DMS114 treated with DMSO at 0.1 percent for 48 hours (cell line): ENCODE measurements around the gene AS3MT.
"Not testable (repeated sequence)": the region's sequence is repeated elsewhere in the genome, so short reads cannot be mapped to it uniquely, and the experiment has no call there.

Experiments used
- DNase-seq: peaks from one replicate; lab custom pipeline; 2025; ENCODE audit not compliant: unreplicated experiment; lab: John Stamatoyannopoulos, UW

AS3MT gene

GRCh38 chr10:102855731-102856436, 13.4 kb upstream of the AS3MT start:
- DNase-seq = not testable (repeated sequence)

GRCh38 chr10:102856758-102857424, 12.4 kb upstream of the AS3MT start:
- DNase-seq = no peak

- DNase-seq = no peak
Observed at GRCh38 chr10:102859911-102860310, 9.4 kb upstream of the AS3MT start.

DNA sequence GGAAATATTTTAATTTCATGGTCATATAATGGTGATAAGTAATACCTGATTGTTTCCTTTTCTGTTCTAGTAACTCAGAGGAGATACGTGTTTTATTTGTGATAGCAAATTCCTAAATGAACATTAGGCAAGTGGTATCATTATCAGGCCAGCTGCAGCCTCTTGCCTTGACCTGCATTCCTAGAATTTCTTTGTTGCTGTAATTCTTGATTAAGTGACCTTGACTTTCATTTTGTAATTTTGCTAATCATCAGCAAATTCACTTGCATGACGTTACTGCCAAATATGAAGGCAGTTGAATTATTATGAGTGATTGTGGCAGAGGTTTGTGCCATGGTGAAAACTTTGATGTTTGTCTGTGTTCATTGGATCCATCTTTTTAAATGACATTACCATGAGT, 5.6 kb upstream of the AS3MT start:
- no peak for DNase-seq

DNA sequence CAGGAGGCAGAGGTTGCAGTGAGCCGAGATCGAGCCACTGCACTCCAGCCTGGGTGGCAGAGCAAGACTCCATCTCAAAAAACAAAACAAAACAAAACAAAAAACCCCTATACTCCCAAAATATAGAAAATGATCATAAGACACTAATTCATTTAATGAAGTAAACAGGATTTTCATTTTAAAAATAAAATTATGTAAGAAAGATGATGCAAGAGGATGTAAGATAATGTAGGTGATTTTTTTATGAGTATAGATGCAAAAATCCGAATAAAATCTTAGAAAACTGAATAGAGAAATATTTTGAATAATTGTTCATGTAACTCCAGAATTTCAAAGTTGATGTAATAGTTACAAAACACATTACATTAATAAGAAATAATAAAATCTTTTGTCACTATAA, 3.6 kb upstream of the AS3MT start:
- no peak for DNase-seq

- no peak for DNase-seq
Observed at GRCh38 chr10:102868911-102869257, 386 bp upstream of the AS3MT start.

DNA sequence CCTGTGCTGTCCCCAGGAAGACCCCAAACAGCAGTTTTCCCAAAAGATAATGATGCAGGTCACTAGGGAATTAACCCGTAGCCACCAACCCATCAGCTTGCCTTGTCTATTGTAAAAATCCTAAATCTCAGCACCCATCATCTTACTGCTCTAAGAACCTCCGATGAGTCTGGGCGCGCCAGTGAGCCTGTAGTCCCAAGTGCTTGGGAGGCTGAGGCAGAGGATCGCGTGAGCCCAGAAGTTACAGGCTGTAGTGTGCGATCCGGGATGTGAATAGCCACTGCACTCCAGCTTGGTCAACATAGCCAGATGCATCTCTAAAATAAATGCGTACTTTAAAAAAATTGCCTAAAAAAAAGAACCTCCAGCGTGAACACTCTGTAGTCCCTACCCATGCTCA, 951 bp downstream of the AS3MT start:
- DNase-seq = no peak

DNA sequence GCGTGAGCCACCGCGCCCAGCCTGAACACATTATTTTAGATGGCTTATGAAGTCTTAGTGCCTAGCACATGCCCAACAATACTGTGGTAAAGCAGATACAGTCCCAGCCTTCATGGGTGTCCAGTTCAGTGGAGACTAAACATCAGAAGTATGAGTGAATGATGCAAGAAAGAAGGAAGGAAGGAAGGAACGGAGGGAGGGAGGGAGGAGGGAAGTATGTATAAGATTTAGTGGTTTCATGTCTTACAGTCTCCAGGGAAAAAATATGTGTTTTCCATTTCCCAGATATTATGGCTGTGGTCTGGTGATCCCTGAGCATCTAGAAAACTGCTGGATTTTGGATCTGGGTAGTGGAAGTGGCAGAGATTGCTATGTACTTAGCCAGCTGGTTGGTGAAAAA, 2.9 kb downstream of the AS3MT start:
- DNase-seq = no peak

DNA sequence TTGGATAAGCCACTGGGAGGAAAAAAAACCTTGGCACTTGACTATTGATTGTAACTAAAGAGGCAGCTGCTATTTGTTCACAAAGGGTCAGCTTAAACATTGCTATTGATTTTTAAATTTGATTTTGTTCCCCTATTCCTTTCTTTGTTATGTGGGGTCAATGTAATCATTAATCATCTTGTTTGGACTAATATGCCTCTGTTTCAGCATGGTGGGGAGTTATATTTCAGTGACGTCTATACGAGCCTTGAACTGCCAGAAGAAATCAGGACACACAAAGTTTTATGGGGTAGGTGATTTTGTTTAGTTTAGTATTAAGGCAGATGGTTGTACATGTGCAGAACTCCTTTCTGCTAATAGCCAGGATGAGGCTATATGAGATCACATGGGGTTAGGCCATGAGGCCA, 7.5 kb downstream of the AS3MT start:
- DNase-seq = no peak

DNA sequence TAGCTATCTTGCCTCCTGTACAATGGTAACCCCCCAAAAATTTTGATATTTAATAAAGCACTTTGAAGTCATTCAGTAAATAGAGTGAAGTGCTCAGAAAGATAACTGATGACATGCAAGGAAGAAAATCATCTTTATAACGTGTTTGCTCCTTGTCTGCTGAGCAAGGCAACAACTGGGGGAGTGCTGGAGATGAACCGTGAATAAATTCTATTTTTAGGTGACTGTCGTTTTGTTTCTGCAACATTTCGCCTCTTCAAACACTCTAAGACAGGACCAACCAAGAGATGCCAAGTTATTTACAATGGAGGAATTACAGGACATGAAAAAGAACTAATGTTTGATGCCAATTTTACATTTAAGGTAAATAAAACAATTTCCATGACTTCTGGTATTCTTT, 9.4 kb downstream of the AS3MT start:
- no peak for DNase-seq

GRCh38 chr10:102880256-102880655, 11.0 kb downstream of the AS3MT start:
- DNase-seq = no peak

GRCh38 chr10:102888048-102888447, 18.8 kb downstream of the AS3MT start:
- DNase-seq = no peak

GRCh38 chr10:102894466-102895213, 25.4 kb downstream of the AS3MT start:
- DNase-seq = no peak

- DNase-seq = no peak
Observed at GRCh38 chr10:102900006-102900405, 30.7 kb downstream of the AS3MT start.

- no peak for DNase-seq
Observed at GRCh38 chr10:102904346-102904745, 35.1 kb downstream of the AS3MT start.

GRCh38 chr10:102906507-102906906, 37.2 kb downstream of the AS3MT start:
- DNase-seq = no peak

DNA sequence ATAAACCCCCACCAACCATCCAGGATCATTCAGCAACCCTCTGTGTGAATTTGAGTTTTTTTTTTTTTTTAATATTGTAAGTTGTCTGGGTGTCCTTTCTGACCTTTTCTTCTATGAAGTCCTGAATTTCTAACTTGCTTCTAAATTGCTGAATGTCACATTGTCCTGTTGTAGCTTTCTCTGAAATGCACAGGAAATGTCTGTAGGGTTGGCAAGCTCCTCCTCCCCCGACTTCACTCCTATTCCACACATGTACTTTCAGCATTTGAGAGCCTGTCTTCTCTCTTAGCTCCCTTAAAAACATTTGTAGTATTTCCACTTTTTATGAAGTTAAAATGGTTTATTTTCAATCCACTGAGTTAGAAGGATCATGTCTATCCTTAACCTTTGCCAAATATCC, 45.5 kb downstream of the AS3MT start:
- DNase-seq = no peak

- peak; percentile 22 for DNase-seq
Observed at GRCh38 chr10:102916173-102916572, 46.9 kb downstream of the AS3MT start.

DNA sequence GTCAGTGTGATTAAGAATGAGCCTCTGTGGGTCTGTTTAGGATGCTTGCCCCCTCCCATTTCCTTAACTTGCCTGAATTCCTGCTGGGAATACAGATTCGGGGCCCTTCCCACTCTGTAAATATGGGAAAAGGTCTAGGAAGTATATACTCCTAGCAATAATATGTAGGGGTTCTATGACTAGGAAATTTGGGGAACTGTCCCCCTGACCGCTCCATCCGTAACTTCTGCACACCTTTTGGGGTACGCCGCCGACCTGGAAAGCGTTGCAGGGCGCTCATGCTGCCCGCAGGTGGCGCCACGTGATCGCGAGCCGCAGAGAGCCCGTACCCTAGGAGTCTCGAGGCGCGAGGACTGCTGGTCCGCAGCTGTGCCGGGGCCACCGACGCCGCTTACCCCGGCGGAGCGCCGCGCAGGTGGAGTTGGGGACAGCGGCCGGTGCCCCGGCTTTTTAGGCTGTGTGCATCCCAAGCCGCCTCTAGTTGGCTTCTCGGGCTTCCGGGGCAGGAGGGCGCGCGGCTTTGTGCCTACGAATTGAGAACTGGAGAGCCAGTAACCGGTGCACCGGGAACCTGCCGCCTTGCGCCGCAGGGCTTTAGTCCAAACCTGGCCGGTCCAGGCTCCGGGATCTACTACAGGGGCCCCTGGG, 48.2 kb downstream of the AS3MT start:
- DNase-seq = peak; percentile 40

DNA sequence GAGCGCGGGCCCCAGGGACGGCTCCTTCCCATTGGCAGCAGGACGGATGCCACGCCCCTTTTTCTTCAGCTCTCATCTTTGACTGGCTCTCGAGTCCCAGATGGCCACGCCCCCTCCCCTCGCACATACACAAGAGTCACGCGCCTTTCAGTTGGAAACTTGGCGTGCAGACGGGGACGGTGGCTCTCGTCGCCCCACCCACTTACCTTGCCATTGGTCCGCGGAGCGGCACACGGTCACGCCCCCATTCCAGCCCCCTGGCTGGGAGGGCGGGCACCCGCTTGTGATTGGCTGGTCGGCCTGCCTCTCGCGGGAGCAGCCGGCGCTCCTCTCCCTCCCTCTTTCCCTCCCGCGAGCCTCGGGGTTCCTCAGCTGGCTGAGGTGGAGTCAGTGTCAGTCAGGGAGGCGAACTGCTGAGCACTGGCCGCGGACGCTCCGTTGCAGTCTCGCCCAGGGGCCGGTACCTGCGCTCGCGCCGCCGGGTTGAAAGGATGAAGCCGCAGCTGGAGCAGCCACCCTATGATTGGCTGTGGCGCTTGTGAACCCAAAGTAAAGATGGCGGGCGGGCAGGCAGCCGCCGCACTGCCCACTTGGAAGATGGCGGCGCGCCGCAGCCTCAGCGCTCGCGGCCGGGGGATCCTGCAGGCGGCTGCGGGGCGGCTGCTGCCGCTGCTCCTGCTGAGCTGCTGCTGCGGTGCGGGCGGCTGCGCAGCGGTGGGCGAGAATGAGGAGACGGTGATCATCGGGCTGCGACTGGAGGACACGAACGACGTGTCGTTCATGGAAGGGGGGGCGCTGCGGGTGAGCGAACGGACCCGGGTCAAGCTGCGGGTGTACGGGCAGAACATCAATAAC, 48.9 kb downstream of the AS3MT start, which contains the start of gene CNNM2:
TSS of gene CNNM2 (plus strand) at position 333 of the 855 bp plus-strand sequence. CDS start at position 520, 187 bp downstream.
- DNase-seq = peak; percentile 99

GRCh38 chr10:102918817-102919245, 49.6 kb downstream of the AS3MT start:
- no peak for DNase-seq
